ENCODE results near the gene DNMT3A.
"Not testable (repeated sequence)": the region's sequence is repeated elsewhere in the genome, so short reads cannot be mapped to it uniquely, and the experiment has no call there.

Gene DNMT3A

GRCh38 chr2:25283921-25284320, 57.8 kb downstream of the DNMT3A start:
- DNase-seq (ENCODE audit: low read depth), result no peak

DNA sequence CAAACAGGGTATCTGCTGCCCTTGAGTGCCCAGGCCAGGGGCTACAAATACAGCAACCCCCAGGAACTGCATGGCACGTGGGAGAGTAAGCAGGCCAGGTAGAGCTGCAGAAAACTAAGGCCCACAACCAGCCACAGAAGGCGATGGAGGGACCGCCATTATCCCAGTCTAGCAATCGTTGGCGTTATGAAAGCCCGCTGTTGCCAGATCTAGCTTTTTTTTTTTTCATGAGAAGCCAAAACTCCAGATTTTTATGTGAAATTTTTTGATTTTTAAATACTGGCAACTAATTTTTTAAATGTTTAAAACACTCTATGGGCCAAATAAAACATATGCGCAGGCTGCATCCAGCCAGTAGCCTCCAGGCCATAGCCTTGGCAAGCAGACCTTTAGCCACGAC, 59.8 kb downstream of the DNMT3A start:
- DNase-seq (ENCODE audit: low read depth), result no peak

DNA sequence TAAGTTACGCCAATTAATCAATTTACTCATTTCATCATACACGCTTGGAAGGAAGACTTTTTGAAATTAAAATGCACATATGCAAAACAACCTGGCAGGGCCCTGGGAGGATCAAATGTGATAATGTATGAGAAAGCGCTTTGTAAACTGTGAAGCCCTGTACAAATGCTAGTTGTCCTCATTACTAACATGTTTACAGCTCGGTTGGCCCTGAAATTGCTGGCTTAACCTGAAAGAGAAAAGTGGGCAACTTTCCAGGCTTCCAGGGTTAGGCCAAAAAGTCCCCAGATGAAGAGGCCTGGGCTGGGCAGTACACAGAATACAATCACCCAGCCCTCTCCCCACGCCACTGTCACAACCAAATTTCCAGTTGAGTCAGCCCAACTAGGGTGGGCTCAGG, 60.2 kb downstream of the DNMT3A start:
- no peak for DNase-seq (ENCODE audit: low read depth)

GRCh38 chr2:25280051-25280687, 61.6 kb downstream of the DNMT3A start:
- DNase-seq (ENCODE audit: low read depth), result no peak

GRCh38 chr2:25279091-25279651, 62.6 kb downstream of the DNMT3A start:
- DNase-seq (ENCODE audit: low read depth), result no peak

- peak; percentile 70 for DNase-seq (ENCODE audit: low read depth)
These were observed 64.9 kb downstream of the DNMT3A start for GRCh38 chr2:25276569-25277465.

GRCh38 chr2:25275575-25275965, 66.2 kb downstream of the DNMT3A start:
- DNase-seq (ENCODE audit: low read depth), result no peak

DNA sequence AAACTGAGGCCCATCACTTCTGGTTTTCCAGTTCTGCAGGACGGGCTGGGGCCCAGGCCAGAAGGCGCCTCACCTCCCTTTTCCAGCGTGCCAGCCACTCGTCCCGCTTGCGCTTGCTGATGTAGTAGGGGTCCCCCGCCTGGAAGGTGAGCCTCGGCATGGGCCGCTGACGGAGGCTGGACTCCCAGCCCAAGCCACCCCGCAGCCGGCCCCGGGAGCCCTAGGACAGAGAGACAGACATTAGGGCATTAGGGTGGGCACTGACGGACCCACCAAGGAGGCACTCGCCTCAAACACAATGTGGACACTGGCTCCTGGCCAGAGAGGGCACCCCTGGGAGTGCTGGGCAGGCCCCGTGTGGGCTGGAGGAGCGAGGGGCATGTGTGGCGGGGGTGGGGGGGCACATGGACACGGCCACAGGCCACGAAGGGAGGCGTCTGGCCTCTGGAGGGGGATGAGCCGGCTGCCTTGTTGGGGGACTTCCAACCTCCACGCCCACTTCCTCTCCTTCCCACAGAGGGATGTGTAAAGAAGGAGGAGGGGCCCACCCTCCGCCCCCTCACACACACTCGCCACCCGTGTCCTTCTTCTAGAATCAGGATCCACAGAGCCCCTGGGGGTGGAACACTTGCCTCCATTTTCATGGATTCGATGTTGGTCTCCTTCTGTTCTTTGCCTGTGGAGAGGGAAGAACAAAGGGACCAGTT, 66.7 kb downstream of the DNMT3A start:
- DNase-seq (ENCODE audit: low read depth), result no peak

DNA sequence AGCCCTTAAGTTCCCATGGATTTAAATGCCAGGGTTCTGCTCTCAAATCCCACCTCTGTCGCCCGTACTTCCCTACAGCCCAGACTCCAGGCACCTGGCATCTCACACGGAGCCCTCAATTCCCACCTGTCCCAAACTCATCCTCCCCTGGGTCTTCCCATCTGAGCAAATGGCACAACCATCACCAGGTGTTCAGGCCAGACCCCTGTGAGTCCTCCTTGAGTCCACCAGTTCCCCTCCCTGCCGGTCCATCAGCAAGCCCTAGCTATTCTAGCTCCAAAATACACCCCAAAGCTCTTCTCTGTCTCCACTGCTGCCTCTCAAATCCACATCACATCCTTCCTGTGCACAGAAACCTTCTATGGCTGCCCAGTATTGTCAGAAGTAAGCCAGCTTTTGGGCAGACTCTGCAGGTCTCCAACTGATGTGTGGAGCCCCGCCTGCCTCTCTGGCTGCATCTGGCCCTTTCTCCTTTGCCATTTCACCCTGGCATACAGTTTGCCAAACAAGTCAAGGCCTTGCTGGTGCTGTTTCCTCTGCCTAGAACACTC, 67.7 kb downstream of the DNMT3A start:
- DNase-seq (ENCODE audit: low read depth), result no peak

DNA sequence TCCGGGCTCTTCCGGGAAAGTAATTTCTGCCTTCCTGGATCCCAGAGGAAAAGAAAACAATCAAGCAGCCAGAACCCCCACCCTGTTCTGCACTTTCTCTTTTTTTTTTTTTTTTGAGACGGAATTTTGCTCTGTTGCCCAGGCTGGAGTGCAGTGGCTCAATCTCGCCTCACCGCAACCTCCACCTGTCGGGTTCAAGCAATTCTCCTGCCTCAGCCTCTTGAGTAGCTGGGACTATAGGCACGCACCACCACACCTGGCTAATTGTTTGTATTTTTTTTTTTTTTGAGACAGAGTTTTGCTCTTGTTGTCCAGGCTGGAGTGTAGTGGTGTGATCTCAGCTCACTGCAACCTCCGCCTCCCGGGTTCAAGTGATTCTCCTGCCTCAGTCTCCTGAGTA, 69.0 kb downstream of the DNMT3A start:
- not testable (repeated sequence) for DNase-seq (ENCODE audit: low read depth)

- DNase-seq (ENCODE audit: low read depth), result no peak
These were observed 71.7 kb downstream of the DNMT3A start for GRCh38 chr2:25270061-25270460.

DNA sequence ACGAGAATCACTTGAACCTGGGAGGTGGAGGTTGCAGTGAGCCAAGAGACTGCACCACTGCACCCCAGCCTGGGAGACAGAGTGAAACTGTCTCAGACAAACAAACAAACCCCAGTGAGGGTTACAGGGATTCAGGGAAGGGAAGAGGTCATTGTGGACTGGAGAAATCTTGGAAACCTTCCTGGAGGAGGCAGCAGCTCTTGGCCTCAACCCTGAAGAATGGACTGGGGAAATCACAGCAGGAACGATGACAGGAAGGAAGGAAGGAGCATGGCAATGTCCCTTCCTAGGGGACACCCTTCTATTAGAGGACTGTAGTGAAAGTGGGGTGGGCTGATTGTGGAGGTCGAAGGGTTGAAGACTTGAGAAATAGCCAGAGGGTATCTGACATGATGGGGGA, 72.5 kb downstream of the DNMT3A start:
- no peak for DNase-seq (ENCODE audit: low read depth)

- DNase-seq (ENCODE audit: low read depth), result no peak
These were observed 73.6 kb downstream of the DNMT3A start for GRCh38 chr2:25268139-25268538.

GRCh38 chr2:25266399-25266798, 75.3 kb downstream of the DNMT3A start:
- DNase-seq (ENCODE audit: low read depth), result no peak

DNA sequence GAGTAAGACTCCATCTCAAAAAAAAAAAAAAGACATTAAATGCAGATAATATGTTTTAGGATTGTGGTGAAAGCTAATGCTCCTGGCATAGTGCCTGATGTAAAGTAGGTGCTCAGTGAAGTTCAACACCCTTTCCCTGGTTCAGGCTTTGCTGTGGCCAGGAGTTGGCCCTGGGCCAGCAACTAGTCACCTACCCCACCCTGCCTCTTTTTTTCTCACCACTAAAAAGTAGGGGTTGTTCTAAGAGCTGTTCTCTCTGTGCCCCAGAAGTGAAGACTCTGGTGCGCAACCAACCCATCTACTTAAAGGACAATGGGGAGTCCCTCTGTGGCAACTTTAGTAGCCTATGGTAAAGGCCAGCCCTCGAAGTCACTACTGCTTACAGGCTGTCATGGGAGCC, 75.9 kb downstream of the DNMT3A start:
- no peak for DNase-seq (ENCODE audit: low read depth)

GRCh38 chr2:25265001-25265400, 76.7 kb downstream of the DNMT3A start:
- DNase-seq (ENCODE audit: low read depth), result no peak

GRCh38 chr2:25262288-25262687, 79.4 kb downstream of the DNMT3A start:
- DNase-seq (ENCODE audit: low read depth), result no peak

DNA sequence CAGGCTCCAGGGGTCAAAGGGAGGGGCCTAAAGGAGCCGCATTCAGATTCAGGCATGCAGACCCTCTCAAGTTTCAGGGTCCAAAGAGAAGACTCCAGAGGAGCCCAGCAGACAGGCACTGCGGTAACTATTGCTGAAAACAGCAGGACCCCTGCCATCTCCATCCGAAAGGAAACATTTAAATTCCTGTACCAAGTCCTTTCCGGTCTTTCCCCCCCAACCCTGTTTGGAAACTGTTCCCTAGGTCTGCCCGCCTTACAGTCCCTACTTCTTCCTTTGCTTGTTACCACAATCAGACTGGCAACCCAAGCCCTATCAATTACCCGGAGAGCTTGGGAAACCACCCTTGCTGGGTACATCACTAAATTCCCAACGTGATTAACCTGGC, 82.0 kb downstream of the DNMT3A start:
- no peak for DNase-seq (ENCODE audit: low read depth)

GRCh38 chr2:25258847-25259736, 82.6 kb downstream of the DNMT3A start:
- DNase-seq (ENCODE audit: low read depth), result no peak

DNA sequence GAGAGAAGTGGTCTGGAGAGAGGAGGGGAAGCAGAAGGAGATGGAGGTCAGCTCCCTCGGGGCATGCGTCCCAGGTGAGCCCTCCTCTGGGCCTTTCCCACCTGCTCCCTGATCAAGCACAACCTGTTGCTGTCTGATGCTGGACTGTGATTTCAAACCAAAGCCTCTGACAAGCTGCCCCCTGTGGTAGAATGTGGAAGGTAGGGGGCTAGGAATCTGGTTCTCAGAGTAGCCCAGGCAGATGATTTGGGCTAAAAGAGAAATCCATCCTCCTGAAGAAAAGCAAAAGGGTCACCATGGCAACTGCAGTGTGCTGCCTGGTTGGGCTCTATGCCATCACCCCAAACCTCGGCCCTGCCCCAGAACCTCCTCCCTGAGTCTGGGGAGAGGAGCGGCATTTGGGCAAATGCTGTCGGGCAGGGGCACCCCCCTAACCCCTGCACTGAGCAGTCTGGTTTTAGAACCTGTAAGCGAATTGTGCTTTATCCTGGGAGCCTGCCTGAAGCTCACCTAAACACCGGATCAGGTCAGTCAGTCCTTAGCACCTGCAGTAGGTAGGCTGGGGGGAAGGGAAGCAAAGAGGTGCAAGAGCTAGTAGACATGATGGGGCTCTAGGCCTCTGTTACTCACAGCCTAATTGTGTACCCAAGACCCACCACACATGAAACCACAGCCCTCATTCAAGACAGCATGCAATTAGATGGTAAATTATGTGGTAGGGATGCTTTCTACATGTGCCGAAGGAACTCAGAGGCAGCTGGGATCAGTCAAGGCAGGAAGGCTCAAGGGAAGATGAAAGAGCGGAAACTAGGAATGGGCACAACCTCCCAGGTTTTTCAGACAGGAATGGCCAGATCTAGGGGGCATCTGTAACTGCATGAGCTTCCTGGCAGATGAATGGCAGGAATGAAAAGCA, 83.5 kb downstream of the DNMT3A start:
- DNase-seq (ENCODE audit: low read depth), result no peak
